Karpas-422 (cell line): Measurements from ENCODE around the gene SAMMSON. TPM values are rescaled to one million over a fixed set of nuclear protein-coding genes. Genes with fewer than 3 reads are reported as not detected.

ENCODE experiments used
- DNase-seq: peaks from one replicate; pipeline ENCODE4 v3.0.0-alpha.2; 2015
- H2AFZ ChIP-seq: fragments of 200-600 bp; sonication (generic); 2 replicates; pipeline ENCODE4 v1.6.1; 2014; ENCODE audit warnings: antibody characterized with exemption, low read length, mixed read lengths
- H3K27ac ChIP-seq: fragments of 200-600 bp; sonication (generic); 2 replicates; pipeline ENCODE4 v1.5.1; 2014; ENCODE audit warnings: mild to moderate bottlenecking, low read length, moderate library complexity
- H3K27me3 ChIP-seq: fragments of 200-600 bp; sonication (generic); 2 replicates; pipeline ENCODE4 v1.6.1; 2014; ENCODE audit warnings: low read length, mixed read lengths
- H3K36me3 ChIP-seq: fragments of 200-600 bp; sonication (generic); 2 replicates; pipeline ENCODE4 v1.6.1; 2014; ENCODE audit warnings: low read length, mixed read lengths; ENCODE audit not compliant: insufficient read depth
- H3K4me1 ChIP-seq: fragments of 200-600 bp; sonication (generic); 2 replicates; pipeline ENCODE4 v1.6.1; 2014; ENCODE audit warnings: mild to moderate bottlenecking, low read length, mixed read lengths
- H3K4me2 ChIP-seq: fragments of 200-600 bp; sonication (generic); 2 replicates; pipeline ENCODE4 v1.6.1; 2014; ENCODE audit warnings: low read length, low read depth, mild to moderate bottlenecking; ENCODE audit not compliant: poor library complexity, severe bottlenecking
- H3K4me3 ChIP-seq: fragments of 200-600 bp; sonication (generic); 2 replicates; pipeline ENCODE4 v1.5.1; 2014; ENCODE audit warnings: mild to moderate bottlenecking, antibody characterized with exemption, low read length, mixed read lengths
- H3K79me2 ChIP-seq: fragments of 200-600 bp; sonication (generic); 2 replicates; pipeline ENCODE4 v1.6.1; 2014; ENCODE audit warnings: mild to moderate bottlenecking, low read length, mixed read lengths
- H3K9ac ChIP-seq: fragments of 200-600 bp; sonication (generic); 2 replicates; pipeline ENCODE4 v1.6.0; 2014; ENCODE audit warnings: low read length
- H3K9me2 ChIP-seq: fragments of 200-600 bp; sonication (generic), shearing (Covaris generic); replicated peaks from 2 replicates; pipeline ENCODE4 v1.6.0; 2014; ENCODE audit warnings: mild to moderate bottlenecking, low read length, moderate library complexity; ENCODE audit not compliant: insufficient read depth
- H3K9me3 ChIP-seq: fragments of 300-700, 200-600 bp; sonication (generic); 2 replicates; pipeline ENCODE4 v1.6.1; 2014; ENCODE audit warnings: low read length, mixed read lengths
- H4K20me1 ChIP-seq: fragments of 200-600 bp; sonication (generic); 2 replicates; pipeline ENCODE4 v1.6.1; 2014; ENCODE audit warnings: mild to moderate bottlenecking, antibody characterized with exemption, low read length, low read depth; ENCODE audit not compliant: insufficient read depth
- total RNA-seq: library from RNA; depleted of rRNA; stranded (reverse); fragments of >200 nt; shearing (Covaris generic); gene quantifications from 2 replicates; pipeline ENCODE4 v1.2.3, GENCODE V29; 2014; ENCODE audit warnings: low replicate concordance

Gene SAMMSON
- total RNA-seq, 1 experiment from 2014 or later, result not detected

DNA sequence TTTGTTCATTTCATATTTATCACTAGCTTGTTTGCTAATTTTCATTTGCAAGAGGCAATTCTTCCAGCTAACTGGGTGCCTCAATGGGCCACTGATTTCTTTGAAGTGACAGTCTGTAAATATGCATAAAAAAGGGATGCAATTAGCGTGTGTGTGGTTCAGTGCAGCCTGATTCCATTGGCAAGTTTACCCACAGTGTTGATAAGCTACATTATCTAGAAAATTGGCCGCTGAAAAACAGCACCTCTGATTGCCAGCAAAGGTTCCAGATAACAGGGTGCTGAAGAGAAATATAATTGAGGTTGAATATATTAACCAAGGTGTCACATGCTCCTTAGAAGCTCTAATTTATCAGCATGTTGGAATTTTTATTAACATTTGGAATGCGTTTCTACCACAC, 76.9 kb downstream of the SAMMSON start:
- H3K4me3 ChIP-seq, result no peak overlapping the region
- no peaks in the 10 kb centered on the region for H3K36me3 ChIP-seq
- no peak overlapping the region for H2AFZ ChIP-seq
- H3K4me1 ChIP-seq, result no peaks in the 10 kb centered on the region
- no peaks in the 10 kb centered on the region for H3K27me3 ChIP-seq
- no peaks in the 10 kb centered on the region for H3K79me2 ChIP-seq
- H3K9me3 ChIP-seq, result no peaks in the 10 kb centered on the region
- no peaks in the 10 kb centered on the region for H4K20me1 ChIP-seq
- no peak overlapping the region for H3K4me2 ChIP-seq
- H3K27ac ChIP-seq, result no peak overlapping the region
- no peak overlapping the region for H3K9ac ChIP-seq
- DNase-seq, result no peak
- no peaks in the 10 kb centered on the region for H3K9me2 ChIP-seq

DNA sequence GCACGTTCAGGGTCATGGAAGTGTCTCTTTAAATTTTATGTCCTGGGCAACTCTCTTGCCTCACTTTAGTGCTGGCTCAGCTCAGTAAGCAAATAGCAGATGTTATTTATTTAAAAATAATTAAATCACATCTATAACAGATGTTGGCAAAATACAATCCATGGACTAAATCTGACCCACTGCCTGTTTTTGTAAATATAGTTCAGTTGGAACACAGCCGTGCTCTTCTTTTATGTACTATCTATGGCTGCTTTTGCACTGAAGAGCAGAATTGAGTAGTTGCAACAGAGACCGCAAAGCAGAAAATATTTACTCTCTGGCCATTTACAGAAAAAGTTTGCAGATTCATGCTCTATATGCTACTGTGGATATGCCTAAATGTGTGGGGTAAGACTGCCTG, 79.2 kb downstream of the SAMMSON start:
- no peaks in the 10 kb centered on the region for H3K4me1 ChIP-seq
- no peaks in the 10 kb centered on the region for H3K27me3 ChIP-seq

DNA sequence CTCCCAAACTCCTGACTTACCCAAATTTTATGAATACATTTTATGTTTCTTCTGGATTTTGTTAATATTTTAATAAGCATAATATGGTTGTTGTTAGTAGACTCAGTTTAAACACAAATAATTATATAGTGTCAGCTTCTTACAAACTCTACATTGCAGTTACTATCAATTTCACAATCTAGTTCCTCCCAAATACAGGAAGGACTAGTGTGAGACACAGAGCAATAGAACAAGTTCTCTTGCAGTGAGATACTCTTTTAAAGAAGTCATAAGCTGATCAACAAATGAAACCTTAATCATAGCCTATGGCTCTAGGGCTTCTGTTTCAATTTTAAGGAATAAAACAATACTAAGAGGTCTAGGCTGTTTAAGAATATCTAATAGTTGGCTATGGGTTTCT, 86.1 kb downstream of the SAMMSON start:
- H3K9me3 ChIP-seq, result no peaks in the 10 kb centered on the region
- no peaks in the 10 kb centered on the region for H3K79me2 ChIP-seq
- no peak overlapping the region for H2AFZ ChIP-seq
- no peaks in the 10 kb centered on the region for H4K20me1 ChIP-seq
- H3K4me1 ChIP-seq, result no peaks in the 10 kb centered on the region
- no peaks in the 10 kb centered on the region for H3K36me3 ChIP-seq
- H3K4me2 ChIP-seq, result no peak overlapping the region
- no peaks in the 10 kb centered on the region for H3K27me3 ChIP-seq
- DNase-seq, result no peak
- no peaks in the 10 kb centered on the region for H3K9me2 ChIP-seq
- H3K27ac ChIP-seq, result no peak overlapping the region
- H3K4me3 ChIP-seq, result no peak overlapping the region
- H3K9ac ChIP-seq, result no peak overlapping the region

More for the DNA sequence above, 79.2 kb downstream of the SAMMSON start:
- H3K27ac ChIP-seq, result no peak overlapping the region
- no peaks in the 10 kb centered on the region for H4K20me1 ChIP-seq
- no peak for DNase-seq
- no peaks in the 10 kb centered on the region for H3K9me2 ChIP-seq
- no peaks in the 10 kb centered on the region for H3K9me3 ChIP-seq
- no peak overlapping the region for H3K4me3 ChIP-seq
- no peak overlapping the region for H3K4me2 ChIP-seq
- no peak overlapping the region for H3K9ac ChIP-seq
- no peaks in the 10 kb centered on the region for H3K36me3 ChIP-seq
- no peak overlapping the region for H2AFZ ChIP-seq
- no peaks in the 10 kb centered on the region for H3K79me2 ChIP-seq

DNA sequence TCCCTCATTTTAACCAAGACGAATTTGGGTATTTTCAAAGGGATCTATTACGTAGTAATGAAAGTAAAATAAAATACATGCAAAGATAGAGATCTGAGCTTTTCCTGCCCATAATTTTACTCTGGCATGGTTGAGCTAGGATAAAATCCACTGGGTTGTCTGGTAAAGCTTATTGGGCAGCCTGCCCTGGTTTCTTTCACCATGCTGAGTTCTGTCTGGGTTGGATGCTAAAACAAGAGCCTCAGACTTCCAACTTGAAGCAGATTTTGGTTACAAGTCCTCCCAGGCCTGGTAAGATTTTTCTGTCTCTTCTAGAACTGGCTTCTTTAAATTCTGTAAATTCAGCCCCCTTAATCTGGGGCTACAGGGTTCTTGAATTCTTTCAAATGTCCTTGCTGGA, 86.8 kb downstream of the SAMMSON start:
- no peak for DNase-seq
- Histone ChIP-seq H3K27ac (no peak overlapping the region), H3K36me3 (no peaks in the 10 kb centered on the region), H3K79me2 (no peaks in the 10 kb centered on the region), H3K4me3 (no peak overlapping the region), H3K9ac (no peak overlapping the region), H3K9me3 (no peaks in the 10 kb centered on the region), H3K27me3 (no peaks in the 10 kb centered on the region), H4K20me1 (no peaks in the 10 kb centered on the region), H3K4me2 (no peak overlapping the region), H2AFZ (no peak overlapping the region), H3K4me1 (no peaks in the 10 kb centered on the region), H3K9me2 (no peaks in the 10 kb centered on the region)

DNA sequence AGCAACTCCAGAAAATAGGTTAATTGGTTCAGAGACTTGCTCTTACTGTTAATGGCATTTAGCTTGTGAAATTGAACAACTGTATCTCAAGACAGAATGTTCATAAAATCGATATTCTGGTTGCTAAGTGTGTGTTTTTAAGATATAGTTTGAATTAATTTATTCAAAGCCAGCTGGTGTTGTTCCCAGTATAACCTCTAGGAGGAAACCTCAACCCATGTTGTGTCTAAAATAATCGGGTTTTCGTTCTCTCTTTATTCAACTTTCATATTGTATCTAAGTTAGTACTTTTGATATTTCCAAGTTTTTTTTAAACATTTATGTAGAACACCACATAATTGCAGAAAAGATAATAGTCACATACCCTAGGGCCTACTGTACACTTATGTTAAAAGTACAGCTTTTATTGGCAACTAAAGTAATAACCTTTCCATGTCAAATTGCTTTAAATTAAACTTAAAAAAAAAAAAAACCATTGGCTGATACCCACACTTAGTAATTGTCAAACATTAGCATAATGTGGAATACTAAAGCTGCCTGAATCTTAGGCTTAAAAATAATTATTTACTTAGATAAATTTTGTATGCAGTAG, 90.9 kb downstream of the SAMMSON start:
- Histone ChIP-seq H3K4me3 (no peak overlapping the region), H3K4me2 (no peak overlapping the region), H2AFZ (no peak overlapping the region), H4K20me1 (no peaks in the 10 kb centered on the region), H3K27me3 (no peaks in the 10 kb centered on the region), H3K9ac (no peak overlapping the region), H3K4me1 (no peaks in the 10 kb centered on the region), H3K9me2 (no peaks in the 10 kb centered on the region), H3K9me3 (no peaks in the 10 kb centered on the region), H3K79me2 (no peaks in the 10 kb centered on the region), H3K36me3 (no peaks in the 10 kb centered on the region), H3K27ac (no peak overlapping the region)
- peak; percentile 68 for DNase-seq

DNA sequence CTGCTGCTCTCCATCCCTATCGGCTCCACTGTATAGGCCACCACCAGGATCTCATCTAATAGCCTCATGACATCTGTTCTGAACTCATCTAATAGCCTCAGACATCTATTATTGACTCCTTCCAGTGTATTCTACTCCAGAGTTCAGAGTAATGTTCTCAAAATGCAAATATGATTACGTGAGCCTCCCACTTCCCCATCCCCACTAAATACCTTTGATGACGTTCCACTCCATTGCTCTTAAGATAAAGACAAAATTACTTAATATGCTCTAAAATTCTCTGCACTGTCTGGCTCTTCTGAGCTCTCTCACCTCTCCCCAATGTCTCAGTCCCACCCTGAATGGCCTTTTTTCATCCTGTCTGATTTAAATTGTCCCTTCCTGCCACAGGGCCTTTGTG, 94.7 kb downstream of the SAMMSON start:
- no peak overlapping the region for H3K4me3 ChIP-seq
- H3K9me3 ChIP-seq, result no peaks in the 10 kb centered on the region
- no peak overlapping the region for H2AFZ ChIP-seq
- no peaks in the 10 kb centered on the region for H3K79me2 ChIP-seq
- H3K27me3 ChIP-seq, result no peaks in the 10 kb centered on the region
- H4K20me1 ChIP-seq, result no peaks in the 10 kb centered on the region
- no peak overlapping the region for H3K4me2 ChIP-seq
- no peak overlapping the region for H3K27ac ChIP-seq
- H3K4me1 ChIP-seq, result no peaks in the 10 kb centered on the region
- no peak for DNase-seq
- no peak overlapping the region for H3K9ac ChIP-seq
- no peaks in the 10 kb centered on the region for H3K9me2 ChIP-seq
- H3K36me3 ChIP-seq, result no peaks in the 10 kb centered on the region

DNA sequence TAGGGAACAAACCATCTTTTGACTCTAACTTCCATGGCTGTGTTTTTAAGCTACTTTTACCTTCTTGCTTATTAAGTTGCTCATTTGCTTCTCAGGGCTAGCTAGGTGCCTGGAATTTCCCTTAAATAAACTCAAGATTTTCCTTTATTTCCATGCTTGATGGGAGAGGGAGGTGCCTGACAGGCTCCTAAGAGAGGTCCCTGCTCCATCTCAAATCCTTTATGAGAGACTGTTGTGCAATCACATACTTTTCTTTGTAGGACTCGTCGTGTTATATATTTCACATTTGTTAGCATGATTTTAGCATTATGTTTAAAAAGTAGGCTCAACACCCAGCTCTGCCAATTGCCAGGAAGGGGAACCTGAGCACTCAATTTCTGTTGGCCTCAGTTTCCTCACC, 95.7 kb downstream of the SAMMSON start:
- no peaks in the 10 kb centered on the region for H3K27me3 ChIP-seq
- no peak overlapping the region for H3K9ac ChIP-seq
- H3K9me2 ChIP-seq, result no peaks in the 10 kb centered on the region
- H3K4me1 ChIP-seq, result no peaks in the 10 kb centered on the region
- no peak for DNase-seq
- no peak overlapping the region for H3K27ac ChIP-seq
- no peaks in the 10 kb centered on the region for H4K20me1 ChIP-seq
- H3K79me2 ChIP-seq, result no peaks in the 10 kb centered on the region
- H3K4me3 ChIP-seq, result no peak overlapping the region
- no peaks in the 10 kb centered on the region for H3K9me3 ChIP-seq
- H2AFZ ChIP-seq, result no peak overlapping the region
- no peak overlapping the region for H3K4me2 ChIP-seq
- H3K36me3 ChIP-seq, result no peaks in the 10 kb centered on the region

DNA sequence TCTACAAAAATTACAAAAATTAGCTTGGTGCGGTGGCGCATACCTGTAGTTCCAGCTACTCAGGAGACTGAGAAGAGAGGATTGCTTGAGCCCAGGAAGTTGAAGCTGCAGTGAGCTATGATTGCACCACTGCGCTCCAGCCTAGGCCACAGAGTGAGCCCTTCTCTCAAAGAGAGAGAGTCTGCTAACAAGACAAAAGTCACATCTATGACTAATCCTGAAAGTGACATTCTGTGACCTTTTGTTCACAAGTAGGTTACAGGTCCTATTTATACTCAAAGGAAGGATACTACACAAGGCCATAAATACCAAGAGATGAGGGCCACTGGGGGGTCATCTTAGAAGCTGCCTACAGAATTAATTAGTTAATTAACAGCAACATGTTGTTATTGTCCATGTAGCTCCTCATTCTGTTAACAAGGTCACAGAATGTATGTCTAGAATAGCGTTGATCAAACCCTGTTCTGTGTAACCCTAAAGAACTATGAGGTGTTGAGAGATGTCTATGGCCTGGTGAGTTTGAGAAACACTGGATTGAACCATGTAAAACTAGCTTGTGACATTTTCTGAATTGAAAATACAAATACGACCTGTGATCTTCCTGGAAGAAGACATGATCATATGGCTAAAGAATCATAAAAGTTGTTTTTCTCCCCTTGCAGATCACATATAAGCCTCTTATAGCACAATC, 97.0 kb downstream of the SAMMSON start:
- Histone ChIP-seq H3K27ac (no peak overlapping the region), H3K4me1 (no peaks in the 10 kb centered on the region), H3K27me3 (no peaks in the 10 kb centered on the region), H3K36me3 (no peaks in the 10 kb centered on the region), H3K9ac (no peak overlapping the region), H4K20me1 (no peaks in the 10 kb centered on the region), H3K4me3 (no peak overlapping the region), H3K79me2 (no peaks in the 10 kb centered on the region), H2AFZ (no peak overlapping the region), H3K9me2 (no peaks in the 10 kb centered on the region), H3K9me3 (no peaks in the 10 kb centered on the region), H3K4me2 (no peak overlapping the region)
- DNase-seq, result no peak
